HuH-7 (cell line): ENCODE data around the gene FAM180A.
"Not testable (repeated sequence)": the region's sequence is repeated elsewhere in the genome, so short reads cannot be mapped to it uniquely, and the experiment has no call there.

Experiments used
- DNase-seq: peaks from one replicate; pipeline ENCODE4 v3.0.0; 2011; ENCODE audit warnings: low spot score

FAM180A gene

GRCh38 chr7:135748770-135749169 lies at the start of gene FAM180A:
FAM180A (minus strand) TSS chr7:135748813; CDS start chr7:135748580, 233 bp downstream.
- DNase-seq, result no peak

- no peak for DNase-seq
Measured at GRCh38 chr7:135798095-135798494, 49.5 kb upstream of the FAM180A start.

DNA sequence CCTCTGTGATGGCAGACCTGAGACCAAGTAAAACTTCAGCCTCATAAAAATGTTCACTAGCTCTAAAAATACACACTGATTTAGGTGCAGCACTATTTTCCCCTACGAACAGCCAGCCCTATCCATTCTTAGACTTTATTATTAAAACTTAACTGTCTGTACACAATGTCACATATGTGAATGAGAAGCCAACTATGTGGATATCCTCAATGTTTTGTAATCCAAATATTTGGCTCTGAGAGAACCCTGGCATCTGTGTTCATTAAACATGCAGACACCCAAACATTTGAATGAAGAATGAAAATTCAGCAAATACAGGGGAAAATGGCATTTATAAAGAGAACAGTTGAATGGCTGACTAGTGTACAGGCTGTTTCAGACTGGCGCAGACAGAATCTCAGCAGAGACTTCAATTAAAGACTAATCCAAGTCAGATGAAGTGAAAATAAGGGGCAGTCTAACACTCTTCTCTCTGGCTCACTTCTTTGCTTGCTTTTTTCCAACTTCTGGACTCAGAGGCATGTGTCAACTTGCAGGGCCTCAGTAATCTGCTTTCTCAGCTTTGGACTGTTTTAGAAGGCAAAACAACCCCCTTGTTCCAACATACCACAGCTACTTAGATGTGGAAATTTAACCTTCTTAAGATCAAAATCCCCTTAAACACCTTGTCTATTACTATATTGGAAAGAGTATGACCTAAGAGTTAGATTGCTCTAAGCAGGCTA lies 47.4 kb upstream of the FAM180A start:
- no peak for DNase-seq

- no peak for DNase-seq
Measured at GRCh38 chr7:135793841-135794240, 45.2 kb upstream of the FAM180A start.

GRCh38 chr7:135792866-135793265 lies 44.3 kb upstream of the FAM180A start:
- no peak for DNase-seq

DNA sequence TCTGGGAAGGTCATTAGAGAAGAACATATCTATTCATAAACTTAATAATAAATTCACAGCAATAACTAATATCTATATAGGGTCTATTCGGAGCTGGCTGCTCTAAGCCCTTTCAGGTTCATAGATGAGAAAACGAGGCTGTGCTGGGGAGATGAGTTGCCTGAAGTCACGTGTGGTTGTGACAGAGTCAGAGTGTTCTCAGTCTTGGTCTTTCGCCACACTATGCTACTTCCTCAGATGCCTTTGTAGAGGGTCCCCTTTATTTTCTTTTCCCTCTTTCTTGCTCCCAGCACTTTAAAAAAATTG lies 43.7 kb upstream of the FAM180A start:
- no peak for DNase-seq

DNA sequence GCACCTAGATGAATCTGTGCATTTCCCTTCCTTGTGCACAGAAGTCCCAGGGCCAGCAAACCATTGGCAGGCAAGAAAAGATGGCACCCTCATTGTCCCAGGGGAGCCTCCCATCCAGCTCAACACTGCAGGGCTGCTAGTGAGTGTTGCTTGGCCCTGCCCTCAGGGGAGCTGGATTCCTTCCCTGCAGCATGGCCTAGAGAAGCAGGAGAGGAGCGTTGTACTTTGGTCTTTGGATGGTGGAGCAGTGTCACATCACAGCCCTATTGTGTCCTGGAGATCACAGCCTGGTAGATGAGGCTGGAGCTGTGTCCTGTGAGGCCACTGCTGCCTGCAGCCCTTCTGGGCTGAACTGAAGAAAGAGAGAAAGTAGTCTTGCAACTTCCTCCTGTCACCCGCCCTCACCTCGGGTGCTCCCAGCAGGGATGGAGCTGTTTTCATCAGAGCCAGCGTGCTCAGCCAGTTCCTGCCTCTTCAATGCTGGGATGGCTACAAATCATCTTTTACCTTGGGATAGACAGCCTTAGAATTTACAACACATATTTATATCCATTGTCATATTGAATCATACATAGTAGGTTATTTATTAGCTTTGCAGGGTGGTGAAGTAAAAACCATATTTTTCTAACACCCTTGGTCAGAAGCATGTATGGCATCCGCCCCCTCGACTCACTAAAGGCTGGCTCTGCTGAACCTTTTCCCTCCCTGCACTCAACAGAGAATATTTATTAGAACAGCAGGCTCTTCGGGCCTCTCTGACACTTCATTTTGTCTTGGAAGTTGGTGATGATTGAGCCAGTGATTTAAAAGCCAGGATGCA lies 43.1 kb upstream of the FAM180A start:
- no peak for DNase-seq

- no peak for DNase-seq
Measured at GRCh38 chr7:135790371-135790977, 41.9 kb upstream of the FAM180A start.

DNA sequence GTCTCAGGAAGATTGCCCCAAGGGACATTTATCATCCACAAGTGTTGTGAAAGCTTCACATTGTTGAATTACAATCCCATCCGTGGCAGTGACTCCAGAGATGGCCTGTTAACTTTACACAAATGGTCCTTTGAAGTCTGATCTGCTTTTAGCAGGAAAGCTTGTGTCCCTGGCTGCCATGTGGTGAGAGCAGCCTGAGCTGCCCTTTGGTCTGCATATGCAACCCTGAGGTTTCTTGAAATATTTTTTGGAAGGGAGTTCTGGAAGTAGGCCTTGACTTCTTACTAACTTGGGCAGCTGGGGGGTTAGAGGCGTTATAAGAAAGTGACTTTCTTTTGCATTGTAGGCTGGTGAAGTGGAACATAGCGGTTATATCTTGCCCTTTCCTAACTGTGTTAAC lies 41.3 kb upstream of the FAM180A start:
- no peak for DNase-seq

GRCh38 chr7:135789431-135789830 lies 40.8 kb upstream of the FAM180A start:
- DNase-seq, result no peak

DNA sequence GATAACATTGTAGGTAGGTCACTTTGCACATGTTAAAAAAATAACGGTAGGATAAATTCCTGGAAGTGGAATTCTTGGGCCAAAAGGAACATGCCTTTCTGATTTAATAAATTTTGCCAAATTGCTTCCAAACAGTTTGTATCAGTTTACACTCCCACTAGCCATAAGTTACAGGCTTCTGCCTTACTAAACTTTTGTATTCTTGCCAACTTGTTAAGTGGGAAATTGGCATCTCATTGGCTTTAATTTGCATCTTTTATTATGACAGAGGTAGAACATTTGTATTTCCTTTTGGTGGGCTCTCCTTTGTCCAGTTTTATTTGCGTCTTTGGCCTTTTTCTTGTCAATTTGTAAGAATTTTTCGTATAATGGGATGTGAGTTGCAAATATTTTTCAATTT lies 38.3 kb upstream of the FAM180A start:
- DNase-seq, result no peak

DNA sequence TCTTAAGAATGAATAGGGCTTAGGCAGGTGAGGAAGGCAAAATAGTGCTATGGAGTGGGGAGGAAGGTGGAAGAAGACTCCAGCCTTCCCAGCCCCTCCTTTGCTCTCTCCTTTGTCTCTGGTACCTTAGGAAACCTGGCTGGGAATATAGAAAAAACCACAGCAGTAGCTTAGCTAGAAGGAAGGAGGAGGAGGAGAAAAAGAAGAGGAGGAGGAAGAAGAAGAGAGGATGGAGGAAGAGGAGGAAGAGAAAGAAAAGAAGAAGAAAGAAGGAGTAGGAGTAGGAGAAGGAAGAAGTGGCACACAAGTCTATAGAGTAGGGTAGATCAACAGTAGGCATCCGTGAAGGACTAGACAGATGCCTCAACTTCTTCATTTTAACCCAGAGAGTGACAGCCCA lies 36.5 kb upstream of the FAM180A start:
- DNase-seq, result no peak

DNA sequence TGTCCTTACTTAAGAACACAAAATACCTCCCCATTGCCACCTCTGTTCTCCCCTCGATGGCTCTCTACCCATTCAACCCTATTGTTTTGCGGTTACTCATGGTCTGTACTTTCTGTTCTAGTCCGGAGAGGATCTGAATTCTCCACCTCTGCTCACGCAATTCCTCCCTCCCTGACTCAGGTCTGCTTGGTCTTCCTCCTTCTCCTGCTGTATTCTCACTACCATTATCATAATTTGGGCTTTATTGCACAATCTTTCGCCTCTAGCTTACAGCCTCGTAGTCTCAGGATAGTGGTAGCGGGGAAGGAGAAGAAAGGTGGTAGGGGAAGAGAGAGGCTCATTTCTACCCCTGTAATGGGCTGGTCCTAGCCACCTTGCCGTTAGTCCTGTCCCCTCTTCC lies 35.4 kb upstream of the FAM180A start:
- DNase-seq, result no peak

- no peak for DNase-seq
Measured at GRCh38 chr7:135782801-135783200, 34.2 kb upstream of the FAM180A start.

DNA sequence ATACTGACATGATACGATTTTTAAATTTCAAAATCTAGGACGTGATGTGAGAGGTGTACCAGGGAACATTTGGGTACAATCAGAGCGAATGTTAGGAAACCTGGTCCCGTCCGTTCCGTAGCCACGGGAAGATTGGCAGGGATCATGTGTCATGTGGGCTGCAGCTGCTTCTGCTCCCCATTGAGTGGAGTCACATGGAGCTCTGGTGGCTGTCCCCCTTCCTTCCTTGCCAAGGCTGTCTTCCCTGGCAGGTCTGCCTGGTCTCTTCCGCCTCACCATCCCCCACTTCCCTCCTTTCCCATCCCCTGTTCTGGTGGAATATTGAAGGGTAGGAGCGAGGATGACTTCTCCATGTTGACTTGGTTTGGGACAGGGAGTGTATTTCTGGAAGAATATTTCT lies 33.8 kb upstream of the FAM180A start:
- no peak for DNase-seq

- DNase-seq, result no peak
Measured at GRCh38 chr7:135777626-135778398, 29.2 kb upstream of the FAM180A start.

DNA sequence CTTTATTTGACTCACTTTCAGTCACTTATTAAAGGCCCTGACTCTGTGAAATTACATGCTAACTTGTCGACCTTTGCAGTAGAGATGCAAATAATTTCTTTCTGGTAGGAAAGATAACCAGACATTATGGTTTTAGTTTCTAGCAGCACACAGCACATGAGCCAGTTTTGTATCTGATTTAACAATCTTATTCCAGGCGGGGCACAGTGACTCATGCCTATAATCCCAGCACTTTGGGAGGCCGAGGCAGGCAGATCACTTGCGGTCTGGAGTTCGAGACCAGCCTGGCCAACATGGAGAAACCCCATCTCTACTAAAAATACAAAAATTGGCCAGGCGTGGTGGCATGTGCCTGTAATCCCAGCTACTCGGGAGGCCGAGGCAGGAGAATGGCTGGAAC lies 27.3 kb upstream of the FAM180A start:
- DNase-seq, result not testable (repeated sequence)

DNA sequence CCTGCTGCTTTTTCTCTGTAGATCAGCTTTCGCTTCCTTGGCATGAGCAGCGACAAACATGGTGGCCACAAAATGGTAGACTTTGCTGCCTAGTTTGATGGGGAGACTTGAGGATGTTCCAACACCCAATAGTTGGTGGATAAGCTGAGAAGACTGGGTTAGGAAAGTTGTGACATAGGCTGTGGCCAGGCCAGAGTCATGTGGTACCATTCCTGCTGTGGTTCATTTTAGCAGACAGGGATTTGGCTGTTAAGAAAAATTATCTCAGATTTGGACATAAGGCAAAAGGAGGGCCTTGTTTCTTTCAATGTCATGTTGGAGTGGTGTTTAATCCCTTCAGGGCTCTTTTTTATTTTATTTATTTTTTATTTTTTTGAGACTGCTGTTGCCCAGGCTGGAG lies 26.6 kb upstream of the FAM180A start:
- no peak for DNase-seq

- DNase-seq, result no peak
Measured at GRCh38 chr7:135774284-135774683, 25.7 kb upstream of the FAM180A start.

DNA sequence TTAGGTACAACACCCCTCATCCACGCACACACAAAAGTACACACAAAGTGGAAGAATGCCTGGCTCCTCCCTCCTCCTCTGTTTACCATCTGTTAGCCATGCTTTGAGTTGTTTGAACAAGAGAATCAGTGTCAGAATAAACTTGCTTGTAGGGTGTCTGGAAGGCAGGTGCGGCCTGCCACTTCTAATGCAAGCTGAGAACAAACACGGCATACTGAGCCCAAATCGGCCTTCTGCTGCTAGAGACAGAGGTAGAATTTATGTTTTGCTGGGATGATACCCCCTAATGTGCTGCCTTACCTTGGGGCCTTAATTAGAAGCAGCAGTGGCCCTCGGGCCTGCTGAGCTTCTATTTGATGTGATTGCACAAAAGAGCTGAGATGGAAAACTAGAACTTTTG lies 24.9 kb upstream of the FAM180A start:
- no peak for DNase-seq

GRCh38 chr7:135772639-135773222 lies 24.1 kb upstream of the FAM180A start:
- no peak for DNase-seq

DNA sequence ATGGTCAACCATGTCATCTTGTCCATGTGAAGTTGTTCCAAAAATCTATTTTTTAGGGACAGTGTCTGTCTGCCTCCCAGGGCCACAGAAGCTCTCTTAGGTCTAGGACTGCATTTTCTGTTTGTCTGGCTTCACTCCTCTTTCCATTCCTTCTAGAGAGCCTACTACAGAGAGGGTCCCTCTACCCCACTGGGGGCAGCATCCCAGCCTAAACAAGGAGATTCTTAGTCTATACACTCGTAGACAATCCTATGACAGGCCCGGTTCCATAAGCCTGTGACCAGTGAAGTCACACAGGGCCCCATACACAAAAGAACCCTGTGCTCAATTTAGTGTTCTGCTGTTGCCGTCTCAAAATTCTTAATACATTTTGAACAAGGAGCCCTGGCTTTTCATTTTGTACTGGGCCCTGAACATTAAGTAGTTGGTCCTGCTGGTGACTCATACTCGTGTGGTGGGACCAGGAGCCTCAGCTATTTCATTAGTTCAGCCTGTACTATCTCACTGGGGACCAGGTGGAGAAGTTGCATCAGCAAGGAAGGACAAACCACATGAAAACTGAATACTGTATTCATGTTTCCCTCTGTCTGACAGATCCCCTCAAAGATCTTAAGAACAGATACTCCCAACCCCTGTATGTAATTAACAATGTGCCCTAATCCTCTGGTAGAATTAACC lies 23.5 kb upstream of the FAM180A start:
- no peak for DNase-seq
